HG03135 (cell line): ENCODE measurements around the gene ABCD3.
"Not testable (repeated sequence)": the region's sequence is repeated elsewhere in the genome, so short reads cannot be mapped to it uniquely, and the experiment has no call there.

ENCODE experiments used
- ATAC-seq: cut with Tn5 transposase; IDR thresholded peaks from one replicate; pipeline ENCODE4 v1.9.1; 2021; ENCODE audit warnings: mild to moderate bottlenecking, moderate library complexity; ENCODE audit not compliant: unreplicated experiment

ABCD3 gene

DNA sequence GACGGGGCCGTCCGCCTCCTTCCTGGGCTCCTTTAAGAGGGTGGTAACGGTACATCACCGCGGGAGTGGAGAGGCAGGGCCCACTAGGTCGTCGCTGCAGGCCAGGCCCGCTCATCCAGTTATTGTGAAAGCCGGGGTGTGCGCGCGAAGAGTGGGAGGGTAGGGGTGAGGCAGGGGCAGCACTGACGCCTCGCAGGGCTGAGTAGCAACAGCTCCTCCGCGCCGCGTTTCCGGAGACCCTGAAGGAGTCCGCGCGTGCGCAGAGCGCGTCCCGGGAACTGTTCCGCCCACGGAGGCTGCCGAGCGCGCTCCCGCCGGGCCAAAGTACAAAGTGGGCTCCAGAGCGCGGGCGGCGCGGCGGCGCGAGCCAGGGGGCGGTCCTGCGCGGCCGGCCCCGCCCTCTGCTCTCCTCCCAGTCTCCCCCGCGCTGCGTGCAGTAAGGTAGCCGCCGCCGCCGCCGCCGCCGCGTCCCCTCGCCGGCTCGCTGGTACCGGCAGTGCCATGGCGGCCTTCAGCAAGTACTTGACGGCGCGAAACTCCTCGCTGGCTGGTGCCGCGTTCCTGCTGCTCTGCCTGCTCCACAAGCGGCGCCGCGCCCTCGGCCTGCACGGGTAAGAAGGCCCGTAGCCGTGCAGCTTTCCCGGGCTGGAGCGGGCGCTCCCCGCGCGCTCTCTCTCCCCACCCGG, at the start of gene ABCD3:
Gene ABCD3 (plus strand): TSS at position 412 of the 686 bp plus-strand sequence. CDS start 90 bp downstream, at position 502.
- peak; percentile 97 for ATAC-seq

DNA sequence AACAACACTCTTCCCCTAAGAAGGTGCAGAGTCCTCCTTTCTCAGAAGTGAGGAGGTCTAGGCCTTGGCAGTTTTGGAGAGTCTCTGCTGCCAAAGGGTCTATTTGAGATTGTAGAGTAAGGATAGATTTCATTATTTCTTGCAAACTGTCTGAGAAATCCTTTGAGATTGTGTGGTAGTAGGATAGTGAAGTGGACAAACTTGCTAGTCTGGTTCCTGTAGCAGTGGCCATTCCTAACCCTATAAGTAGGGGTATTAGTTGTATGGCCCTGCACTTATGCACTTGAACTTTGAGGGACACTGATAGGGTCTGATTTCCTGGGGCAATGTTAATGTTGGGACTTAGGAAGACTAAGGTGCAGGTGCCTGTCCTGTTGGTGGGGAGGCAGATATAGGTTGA, 45.4 kb upstream of the ABCD3 start:
- ATAC-seq = not testable (repeated sequence)

DNA sequence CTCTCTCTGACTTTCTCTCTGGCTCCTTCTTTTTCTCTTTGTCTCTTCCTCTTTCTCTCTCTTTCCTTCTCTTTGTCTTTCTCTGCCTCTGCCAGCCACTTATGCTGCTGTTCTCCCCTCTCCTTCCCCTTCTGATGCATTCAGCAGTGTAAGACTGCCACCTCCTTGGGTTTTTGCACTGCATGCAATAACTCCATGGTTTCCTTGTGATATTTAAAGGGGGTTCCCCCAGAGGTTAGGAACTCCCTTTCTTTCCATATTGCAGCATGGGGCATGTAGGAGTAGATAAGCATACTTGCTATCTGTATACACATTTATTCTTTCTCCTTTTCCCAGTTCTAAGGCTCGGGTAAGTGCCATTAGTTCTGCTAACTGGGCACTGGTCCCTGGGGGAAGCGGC, 44.9 kb upstream of the ABCD3 start:
- not testable (repeated sequence) for ATAC-seq

DNA sequence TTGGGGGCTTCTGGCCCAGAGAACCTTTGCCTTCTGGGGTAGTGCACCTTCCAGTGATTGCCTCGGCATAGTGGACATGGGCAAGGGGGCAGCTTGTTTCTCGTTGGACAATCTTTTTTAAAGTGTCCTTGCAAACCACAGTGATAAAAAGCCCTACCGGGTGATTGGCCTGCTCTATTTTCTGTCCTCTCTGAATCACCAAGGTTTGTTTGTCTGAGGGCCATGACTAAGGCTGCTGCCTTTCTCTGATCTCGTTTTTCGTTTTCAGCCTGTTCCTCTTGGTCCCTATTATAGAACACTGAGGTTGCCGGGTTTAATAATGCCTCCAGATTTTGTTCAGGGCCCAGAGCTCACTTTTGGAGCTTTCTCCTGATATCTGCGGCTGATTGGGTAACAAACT, 42.5 kb upstream of the ABCD3 start:
- not testable (repeated sequence) for ATAC-seq

DNA sequence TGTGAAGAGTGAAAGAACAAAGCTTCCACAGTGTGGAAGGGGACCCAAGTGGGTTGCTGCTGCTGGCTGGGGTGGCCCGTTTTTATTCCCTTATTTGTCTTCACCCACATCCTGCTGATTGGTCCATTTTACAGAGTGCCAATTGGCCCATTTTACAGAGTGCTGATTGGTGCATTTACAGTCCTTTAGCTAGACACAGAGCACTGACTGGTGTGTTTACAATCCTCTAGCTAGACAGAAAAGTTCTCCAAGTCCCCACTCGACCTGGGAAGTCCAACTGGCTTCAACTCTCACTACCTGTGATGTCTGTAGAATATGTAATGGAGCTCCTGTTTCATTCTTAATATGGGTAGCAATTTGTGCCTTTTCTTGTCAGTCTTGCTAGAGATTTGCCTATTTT, 39.7 kb upstream of the ABCD3 start:
- ATAC-seq = not testable (repeated sequence)

DNA sequence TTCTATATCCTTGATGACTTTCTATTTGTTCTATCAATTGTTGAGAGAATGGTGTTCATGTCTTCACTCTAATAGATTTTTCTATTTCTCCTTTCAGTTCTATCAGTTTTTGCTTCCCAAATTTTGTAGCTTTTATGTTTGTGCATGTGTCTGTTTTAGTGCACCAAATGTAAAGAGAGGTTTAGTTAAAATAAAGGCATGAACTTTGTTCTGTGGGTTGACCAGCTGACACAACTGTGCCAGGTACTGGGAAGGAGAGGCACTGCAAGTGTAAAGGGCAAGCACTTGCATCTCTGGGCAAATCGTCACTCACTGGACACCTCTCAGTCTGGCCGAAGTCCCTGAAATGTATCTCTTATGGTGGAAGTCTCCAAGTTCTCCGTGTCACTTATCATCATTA, 38.6 kb upstream of the ABCD3 start:
- no peak for ATAC-seq

DNA sequence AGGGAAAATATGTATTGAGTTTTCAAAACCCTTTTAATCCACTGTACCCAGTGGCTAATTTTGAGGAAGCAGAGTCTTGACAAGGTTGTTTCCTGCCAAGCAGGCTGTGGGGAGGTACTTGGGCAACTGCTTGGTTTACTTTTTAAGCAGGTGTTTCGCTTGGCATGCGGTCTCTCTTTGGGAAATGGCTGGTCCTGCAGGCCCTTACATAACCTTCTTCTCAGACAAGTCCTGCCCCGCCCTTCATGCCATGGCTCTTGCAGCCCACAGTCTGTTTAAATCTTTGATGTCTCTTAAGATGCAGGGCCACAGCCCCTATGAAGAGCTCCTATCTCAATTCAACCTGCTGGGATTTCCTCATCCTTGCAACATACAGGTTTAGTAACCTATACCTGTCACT, 36.0 kb upstream of the ABCD3 start:
- no peak for ATAC-seq

DNA sequence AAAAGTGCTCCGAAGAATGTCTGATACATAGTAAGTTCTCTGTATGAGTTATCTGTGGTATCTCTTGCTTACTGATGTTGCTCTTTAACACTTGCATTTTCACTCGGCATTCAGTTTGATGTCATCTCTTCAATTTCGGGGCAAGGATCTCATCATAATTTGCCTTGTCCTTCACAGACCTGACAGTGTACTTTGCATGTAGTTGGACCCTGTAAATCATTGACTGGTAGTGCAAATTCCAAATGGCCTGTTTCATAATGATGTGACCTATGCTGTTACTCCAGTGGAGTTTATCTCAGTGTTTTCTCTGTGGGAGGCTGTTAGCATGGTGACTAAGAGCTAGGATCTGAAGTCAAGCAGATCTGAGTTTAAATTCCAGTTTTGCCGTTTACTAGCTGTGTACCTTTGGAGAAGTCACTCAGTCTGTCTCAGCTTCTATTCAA, 34.2 kb upstream of the ABCD3 start:
- no peak for ATAC-seq

DNA sequence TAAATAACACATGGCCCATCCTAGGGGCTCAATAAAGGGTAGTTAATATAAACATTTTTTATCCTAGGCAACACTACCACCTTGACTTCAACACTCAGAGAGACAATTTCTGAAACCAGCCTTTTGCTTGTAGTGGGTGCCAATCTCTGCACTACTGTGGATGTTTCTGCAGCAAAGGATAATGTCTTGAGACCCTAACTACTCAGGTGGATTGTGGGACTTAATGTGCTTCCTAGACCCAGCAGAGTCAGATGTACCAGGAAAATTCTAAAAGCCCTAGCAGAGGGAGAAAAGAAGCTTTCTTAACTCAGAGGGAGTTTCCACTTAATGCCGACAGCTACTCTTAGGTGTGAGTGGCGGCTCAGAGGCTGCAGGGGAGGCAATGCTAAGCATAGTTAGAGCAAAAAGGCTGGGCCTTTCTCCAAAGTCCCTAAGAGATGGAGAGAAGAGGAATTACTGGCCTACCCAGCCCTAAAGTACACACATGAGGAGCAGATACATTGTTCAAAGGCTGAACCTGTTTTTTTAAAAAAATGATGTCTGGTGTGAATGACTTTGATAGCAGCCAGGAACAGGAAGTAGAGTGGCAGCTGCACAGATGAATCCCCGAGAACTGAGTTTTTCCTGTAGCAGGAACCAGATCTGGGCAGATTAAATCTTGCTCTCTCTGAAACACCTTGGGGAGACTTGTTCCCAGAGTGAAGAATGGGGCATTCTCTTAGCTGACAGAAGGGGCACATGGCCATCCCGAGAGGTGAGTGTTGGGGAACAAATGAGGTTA, 33.5 kb upstream of the ABCD3 start:
- ATAC-seq = no peak

DNA sequence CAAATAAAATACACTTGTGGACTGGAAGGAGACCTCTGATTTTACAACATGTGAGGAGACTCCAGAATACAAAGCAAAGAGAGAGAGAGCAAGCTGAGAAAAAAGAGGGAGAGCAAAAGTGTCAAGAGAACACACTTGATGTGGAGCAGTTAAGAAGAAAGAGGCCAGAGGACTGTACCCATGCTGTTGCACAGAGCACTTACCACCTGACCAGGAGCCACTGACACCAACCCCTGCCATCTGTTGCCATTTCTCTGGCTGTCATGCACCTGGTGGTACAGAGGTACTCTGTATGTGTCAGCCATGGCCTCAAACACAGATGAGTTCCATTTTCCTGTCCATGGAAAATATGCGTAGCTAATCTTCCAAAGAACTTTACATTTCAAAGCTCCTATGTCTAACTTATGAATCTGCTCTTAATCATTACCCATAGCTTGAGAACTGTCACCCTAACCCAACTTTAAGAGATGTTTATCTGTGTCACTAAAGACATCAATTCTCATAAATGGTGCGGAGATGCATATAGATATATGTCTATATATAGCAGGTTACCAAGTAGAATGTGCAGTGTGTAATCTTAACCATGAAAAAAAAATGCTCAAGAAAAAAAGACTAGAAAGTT, 32.8 kb upstream of the ABCD3 start:
- no peak for ATAC-seq

DNA sequence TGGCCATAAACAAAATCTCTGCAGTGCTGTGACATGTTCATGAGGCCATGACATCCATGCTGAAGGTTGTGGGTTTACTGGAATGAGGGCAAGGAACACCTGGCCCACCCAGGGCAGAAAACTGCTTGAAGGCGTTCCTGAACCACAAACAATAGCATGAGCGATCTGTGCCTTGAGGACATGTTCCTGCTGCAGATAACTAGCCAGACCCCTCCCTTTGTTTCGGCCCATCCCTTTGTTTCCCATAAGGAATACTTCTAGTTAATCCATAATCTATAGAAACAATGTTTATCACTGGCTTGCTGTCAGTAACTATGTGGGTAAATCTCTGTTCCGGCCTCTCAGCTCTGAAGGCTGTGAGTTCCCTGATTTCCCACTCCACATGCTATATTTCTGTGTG, 28.9 kb upstream of the ABCD3 start:
- ATAC-seq = no peak

DNA sequence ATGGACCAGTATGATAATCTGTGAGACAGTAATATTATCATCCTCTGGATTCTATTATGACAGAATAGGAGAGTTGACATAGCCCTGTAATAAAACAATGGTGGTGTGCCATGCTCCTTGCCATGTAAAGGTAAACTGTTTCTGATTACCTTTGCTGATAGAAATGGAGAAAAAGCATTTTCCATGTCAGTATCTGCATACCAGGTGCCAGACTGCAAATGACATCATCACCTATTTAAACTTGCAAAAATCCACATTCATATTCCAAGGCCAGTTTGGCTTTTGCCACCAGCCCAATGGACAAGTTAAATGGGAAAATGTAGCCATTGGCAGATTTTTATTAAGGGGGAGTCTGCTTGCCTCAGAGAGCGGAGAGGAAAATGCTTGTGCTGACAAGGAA, 23.9 kb upstream of the ABCD3 start:
- no peak for ATAC-seq

DNA sequence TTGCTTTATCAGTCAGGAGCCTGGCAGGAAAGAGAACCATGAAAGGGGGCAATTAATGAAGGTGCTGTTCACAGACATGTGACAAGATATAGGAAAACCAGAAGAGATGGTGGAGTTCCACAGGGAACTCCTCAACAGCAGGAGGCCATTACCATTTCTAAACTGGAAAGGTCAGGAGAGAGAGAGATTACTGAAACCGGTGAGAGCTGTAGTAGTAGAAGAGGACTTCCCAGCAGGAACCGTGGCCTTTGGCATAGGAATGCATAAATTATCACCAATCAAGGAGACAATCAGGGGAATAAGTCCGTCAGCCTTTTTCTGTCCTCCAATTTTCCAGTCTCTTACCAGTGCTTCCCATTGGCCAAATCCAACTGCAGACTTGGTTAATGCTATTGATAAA, 23.0 kb upstream of the ABCD3 start:
- ATAC-seq = no peak

DNA sequence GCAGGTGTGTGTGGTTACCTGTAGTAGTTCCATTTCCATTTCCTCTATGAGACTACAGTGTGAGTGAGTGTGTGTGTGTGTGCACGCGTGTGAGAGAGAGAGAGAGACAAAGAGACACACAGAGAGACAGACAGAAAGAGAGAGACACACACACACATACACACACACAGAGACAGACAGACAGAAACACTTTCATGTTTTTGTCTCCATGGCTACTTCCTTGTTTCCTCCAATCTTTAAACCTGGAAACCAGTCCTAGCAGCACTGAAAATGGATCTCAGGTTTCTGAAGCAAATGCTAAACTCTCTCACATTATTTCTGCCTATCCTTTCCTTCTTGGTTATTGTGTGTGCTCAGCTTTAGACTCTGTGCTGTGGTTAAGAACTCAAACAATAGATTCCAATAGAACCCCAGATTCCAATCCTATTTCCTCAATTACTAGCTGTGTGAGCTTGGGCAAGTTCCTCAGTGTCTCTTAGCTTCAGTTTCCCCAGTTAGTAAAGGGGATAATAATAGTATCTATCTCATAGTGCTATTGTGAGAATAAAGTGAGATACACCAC, 22.4 kb upstream of the ABCD3 start:
- no peak for ATAC-seq

DNA sequence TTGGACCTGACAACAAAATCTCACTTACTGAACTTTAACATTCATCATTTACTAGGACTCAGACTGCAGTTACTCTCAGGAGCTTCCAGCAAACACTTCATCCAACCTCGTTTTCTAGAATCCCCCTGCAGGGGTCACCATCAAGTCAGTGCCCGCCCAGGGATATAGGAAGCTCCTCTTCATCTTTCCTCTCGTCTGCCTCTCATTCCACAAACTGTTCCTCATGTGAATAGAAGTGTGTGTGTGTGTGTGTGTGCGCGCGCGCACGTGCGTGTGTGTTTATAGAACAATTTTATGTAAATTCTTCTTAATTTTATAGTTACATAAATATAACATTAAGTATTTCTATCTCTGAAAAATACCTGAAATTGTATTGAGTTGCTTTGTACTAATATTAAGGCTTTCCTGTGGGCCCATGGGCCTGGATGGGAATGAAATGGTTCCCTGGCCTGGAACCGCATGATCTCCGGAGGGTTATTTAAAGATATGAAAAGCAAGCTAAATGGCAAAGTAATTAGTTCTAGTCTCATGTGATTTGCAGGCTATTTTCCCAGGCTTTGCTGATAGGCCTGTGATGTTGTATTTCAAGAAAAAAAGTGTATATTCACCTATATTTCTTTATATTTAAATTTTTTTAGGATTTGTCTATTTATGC, 21.7 kb upstream of the ABCD3 start:
- no peak for ATAC-seq

DNA sequence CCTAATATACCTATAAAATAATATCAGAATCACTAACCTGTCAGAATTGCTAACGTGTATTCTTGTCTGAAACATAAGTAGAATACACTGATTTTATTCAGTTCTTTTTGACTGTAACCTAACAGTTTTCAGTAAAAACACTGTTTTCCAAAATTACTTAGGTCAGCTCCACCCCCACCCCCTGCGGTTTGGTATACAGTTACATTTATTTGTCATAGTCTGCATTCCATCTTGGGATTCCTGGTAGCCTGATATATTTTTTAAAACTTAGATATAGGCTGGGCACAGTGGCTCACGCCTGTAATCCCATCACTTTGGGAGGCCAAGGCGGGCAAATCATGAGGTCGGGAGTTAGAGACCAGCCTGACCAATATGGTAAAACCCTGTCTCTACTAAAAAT, 19.8 kb upstream of the ABCD3 start:
- no peak for ATAC-seq

DNA sequence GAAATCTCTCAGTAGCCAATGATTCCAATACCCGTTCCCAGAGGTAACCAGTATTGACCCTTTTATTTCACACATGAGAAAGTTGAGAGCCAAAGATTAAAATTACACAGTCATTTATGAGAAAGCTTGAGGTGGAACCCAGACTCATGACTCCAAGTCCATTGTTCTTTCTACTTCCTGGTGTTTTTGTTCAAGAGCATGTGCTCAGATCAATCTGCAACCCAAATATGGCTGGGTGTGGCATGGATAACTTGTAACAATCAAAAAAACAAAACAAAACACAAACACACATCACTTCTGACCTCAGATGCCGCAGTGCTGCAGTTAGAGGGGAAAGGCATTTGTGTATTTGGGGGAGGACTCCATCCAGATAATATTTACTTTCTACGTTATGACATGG, 18.7 kb upstream of the ABCD3 start:
- no peak for ATAC-seq

DNA sequence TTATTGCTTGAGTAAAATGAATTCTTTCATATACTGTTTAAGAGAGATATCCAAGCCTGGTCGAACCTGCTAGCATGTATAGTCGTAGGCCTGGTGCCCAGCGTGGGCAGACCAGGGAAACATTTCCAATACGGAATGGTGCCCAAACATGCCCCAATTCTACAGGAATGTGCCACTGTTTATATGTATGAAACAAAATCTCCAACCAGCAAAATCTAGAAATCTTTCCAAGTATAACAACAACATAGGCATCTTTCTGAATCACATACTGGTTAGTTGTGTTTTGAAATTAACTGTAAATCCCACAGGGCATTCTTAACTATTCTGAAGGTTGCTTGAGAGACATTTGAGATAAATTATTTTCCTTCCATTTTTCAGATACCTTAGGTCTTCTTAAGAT, 17.0 kb upstream of the ABCD3 start:
- ATAC-seq = no peak

DNA sequence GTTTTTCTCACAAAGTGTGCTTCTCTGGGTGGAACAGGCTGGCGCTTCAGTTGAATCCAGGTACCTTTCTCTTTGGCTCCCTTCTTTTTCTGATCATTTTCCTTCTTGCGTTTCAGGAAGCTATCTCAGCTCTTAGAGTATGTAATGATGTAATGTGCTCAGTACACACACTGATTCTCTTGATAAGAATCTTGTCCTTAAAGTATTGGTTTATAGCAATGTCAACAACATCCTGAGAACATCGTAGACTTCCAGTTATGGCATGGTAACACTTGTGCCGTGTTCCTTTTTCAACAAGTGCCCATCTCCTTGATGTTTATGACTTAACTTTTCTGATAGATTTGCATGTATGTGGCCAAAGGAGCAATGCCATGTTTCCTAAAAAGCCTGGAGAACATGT, 11.7 kb upstream of the ABCD3 start:
- no peak for ATAC-seq

DNA sequence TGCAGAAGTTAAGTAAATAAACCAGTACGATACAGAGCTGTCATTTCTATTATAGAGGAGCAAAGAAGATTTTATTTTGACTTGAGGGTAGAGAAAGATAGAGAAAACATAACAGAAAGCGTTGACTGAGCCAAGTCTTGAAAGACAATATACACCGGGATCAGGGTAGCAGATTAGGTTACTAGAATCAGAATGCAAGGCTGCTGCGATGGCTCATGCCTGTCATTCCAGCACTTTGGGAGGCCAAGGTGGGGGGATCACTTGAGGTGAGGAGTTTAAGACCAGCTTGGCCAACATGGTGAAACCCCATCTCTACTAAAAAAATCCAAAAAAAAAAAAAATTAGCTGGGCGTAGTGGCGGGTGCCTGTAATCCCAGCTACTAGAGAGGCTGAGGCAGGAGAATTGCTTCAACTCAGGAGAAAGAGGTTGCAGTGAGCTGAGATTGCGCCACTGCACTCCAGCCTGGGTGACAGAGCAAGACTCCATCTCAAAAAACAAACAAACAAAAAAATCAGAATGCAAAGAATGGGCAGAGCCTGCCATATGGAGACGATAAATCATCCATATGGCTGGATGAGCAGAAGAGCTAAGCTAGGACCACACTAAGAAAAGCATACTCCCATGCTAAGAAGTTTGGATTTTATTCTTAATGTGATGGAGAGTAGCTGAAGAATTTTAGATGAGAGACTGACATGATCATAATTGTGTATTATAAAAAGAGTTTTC, 9.9 kb upstream of the ABCD3 start:
- ATAC-seq = no peak

DNA sequence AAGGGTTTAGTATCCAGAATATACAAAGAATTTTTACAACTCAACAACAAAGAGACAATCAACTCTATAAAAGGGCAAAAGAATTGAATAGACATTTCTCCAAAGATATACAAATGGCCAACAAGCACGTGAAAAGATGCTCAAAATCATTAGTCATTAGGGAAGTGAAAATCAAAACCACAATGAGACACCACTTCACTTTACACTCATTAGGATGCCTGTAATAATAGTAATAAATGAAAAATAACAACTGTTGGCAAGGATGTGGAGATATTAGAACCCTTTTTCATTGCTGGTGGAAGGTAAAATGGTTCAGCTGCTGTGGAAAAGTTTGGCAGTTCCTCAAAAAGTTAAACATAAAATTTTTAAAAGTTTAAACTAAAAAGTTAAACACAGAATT, 7.0 kb upstream of the ABCD3 start:
- ATAC-seq = peak; percentile 75
